Measurements from ENCODE around the gene KCMF1.

- TF ChIP-seq RFX5 (IDR thresholded peaks at IDR 0.05; ENCODE audit: low read depth, low read length) (no peak), TAF1 (IDR thresholded peaks at IDR 0.05; ENCODE audit: borderline replicate concordance, low read depth, low read length) (no peak), CHD1 (IDR thresholded peaks at IDR 0.05; ENCODE audit: low read depth, low read length) (no peak), USF2 (IDR thresholded peaks at IDR 0.05; ENCODE audit: borderline replicate concordance, low read depth, low read length) (no peak)
- TF ChIP-seq, protein P1, sequence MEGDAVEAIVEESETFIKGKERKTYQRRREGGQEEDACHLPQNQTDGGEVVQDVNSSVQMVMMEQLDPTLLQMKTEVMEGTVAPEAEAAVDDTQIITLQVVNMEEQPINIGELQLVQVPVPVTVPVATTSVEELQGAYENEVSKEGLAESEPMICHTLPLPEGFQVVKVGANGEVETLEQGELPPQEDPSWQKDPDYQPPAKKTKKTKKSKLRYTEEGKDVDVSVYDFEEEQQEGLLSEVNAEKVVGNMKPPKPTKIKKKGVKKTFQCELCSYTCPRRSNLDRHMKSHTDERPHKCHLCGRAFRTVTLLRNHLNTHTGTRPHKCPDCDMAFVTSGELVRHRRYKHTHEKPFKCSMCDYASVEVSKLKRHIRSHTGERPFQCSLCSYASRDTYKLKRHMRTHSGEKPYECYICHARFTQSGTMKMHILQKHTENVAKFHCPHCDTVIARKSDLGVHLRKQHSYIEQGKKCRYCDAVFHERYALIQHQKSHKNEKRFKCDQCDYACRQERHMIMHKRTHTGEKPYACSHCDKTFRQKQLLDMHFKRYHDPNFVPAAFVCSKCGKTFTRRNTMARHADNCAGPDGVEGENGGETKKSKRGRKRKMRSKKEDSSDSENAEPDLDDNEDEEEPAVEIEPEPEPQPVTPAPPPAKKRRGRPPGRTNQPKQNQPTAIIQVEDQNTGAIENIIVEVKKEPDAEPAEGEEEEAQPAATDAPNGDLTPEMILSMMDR (IDR thresholded peaks at IDR 0.05 in 2 of 3, conservative IDR thresholded peaks at IDR 0.05 in 1 of 3; ENCODE audit: control insufficient read depth in 2 of 3, extremely low read depth in 1 of 3, insufficient read depth in 1 of 3, low read depth in 3 of 3, low read length in 3 of 3) = no peak
Measured at GRCh38 chr2:85012855-85013254, 41.9 kb downstream of the KCMF1 start.
